NOMO-1 treated with DMSO at 0.1 percent for 48 hours (cell line): ENCODE results near the gene PHPT1.
"Not testable (repeated sequence)": the region's sequence is repeated elsewhere in the genome, so short reads cannot be mapped to it uniquely, and the experiment has no call there.

Source experiments
- DNase-seq: peaks from one replicate; lab custom pipeline; 2025; ENCODE audit not compliant: unreplicated experiment; lab: John Stamatoyannopoulos, UW

Gene PHPT1

GRCh38 chr9:136849038-136849959 lies at the start of gene PHPT1:
Gene PHPT1, plus strand, starts transcription at chr9:136849409. Its CDS starts 22 bp downstream, at chr9:136849431.
- DNase-seq = peak; percentile 100

DNA sequence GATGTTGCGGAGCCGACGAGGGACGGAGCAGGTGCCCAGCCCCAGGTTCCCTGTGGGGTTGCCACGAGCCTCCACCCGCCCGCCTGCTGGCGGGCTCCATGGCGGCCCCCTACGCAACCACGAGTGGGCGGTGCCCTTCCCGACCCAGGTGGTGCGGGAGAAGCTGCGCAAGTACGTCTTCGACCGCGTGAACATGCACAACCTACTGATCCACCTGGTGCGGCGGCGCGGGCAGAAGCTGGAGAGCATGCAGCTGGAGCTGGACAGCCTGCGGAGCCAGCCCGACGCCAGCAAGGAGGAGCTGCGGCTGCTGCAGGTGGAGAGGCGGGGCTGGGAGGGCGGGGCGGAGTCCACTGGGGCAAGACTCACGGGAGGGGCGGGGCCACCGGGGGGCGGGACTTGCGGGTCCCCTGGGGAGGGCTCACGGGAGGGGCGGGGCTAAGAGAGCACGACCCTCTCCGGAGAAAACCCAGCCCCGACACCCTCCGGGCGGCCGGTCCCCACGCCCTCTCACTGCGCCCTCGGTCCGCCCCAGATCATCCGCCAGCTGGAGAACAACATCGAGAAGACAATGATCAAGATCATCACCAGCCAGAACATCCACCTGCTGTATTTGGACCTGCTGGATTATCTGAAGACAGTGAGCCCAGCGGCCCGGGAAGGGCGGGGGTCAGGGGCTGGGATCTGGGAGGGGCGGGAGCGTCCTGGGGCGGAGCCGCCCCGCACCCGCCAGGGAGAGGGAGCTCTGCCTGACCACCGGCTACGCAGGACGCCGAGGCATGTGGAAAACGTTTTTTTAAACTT lies 49.2 kb upstream of the PHPT1 start:
- DNase-seq = peak; percentile 72

DNA sequence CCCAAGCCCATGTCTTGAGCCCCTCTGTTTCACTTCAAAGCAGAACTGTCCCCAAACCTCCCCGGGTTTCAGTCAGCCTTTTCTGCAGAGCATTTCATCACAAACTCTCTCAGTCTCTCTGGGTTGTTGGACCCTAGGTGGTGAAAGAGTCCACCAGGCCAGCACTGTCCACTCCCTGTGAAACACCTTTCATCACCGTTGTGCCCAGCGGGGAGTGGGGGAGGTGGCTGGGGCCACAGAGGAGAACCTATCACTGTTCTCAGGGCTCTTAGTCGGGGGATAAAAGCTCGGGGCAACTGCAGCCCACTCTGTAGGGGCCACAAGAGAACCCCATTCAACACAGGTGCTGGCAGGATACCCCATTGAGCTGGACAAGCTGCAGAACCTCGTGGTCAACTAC lies 46.9 kb upstream of the PHPT1 start:
- no peak for DNase-seq

DNA sequence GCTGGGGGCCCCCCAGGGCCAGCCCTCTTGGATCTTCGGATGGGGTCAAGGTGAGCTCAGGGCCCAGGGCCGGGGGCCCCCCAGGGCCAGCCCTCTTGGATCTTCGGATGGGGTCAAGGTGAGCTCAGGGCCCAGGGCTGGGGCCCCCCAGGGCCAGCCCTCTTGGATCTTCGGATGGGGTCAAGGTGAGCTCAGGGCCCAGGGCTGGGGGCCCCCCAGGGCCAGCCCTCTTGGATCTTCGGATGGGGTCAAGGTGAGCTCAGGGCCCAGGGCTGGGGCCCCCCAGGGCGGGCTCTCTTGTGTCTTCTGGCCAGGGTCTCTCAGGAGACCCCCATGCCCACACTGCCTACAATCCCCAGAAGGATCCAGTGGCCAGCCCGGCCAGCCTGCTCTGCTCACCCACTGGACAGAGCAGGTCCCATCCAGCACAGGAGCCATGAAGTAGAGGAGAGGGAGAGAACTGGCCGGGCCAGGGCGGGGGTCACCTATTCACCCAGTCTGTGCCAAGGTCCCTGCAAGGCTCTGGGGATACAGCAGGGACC lies 46.1 kb upstream of the PHPT1 start:
- DNase-seq = not testable (repeated sequence)

- no peak for DNase-seq
These were observed 45.4 kb upstream of the PHPT1 start for GRCh38 chr9:136803551-136804508.

DNA sequence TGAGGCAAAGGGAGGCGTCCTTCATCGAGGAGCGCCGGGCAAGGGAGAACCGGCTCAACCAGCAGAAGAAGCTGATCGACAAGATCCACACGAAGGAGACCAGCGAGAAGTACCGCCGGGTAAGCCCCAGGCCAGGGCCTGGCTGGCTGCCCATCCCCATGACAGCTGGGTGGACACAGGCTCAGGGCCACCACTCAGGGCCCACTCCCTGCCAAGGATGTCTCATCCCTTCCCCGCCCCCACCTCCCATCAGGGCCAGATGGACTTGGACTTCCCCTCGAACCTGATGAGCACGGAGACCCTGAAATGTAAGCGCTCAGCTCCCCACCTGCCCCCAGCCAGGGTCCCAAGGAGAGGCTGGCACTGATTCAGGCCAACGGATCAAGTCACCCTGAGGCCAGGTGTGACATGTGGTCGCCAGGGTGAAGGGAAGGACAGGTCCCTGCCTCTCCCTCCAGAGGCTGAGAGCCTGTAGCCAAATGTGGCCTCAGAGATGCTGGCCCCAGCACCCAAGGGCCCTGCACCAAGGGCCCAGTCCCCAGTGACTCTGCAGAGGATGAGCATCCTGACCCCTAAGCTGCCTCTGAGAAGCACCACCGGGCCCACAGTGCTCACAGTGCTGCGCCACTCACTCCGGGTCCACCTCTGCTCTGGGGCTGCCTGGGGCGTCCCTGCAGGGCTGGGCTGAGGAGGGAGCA lies 44.6 kb upstream of the PHPT1 start:
- no peak for DNase-seq

DNA sequence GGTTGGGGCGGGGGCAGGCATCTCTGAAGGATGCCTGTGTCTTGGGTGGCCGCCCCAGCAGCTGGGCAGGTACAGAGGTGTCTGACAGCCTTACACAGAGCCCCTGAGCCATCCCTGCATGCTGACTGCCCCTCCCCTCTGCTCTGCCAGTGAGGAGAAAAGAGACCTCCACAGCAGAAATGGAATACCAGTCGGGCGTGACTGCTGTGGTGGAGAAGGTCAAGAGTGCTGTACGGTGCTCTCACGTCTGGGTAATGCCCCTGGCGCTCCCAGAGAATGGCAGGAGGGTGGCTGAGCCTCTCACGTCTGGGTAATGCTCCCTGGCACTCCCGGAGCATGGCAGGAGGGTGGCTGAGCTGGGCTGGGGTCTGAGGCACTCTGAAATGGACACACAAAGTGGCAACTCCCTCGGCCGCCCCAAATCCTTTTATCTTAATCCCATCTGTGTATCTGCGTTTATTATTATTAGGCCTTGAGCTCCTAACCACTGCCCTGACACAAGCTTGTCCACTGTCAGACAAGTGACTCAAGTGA lies 43.9 kb upstream of the PHPT1 start:
- DNase-seq = no peak

DNA sequence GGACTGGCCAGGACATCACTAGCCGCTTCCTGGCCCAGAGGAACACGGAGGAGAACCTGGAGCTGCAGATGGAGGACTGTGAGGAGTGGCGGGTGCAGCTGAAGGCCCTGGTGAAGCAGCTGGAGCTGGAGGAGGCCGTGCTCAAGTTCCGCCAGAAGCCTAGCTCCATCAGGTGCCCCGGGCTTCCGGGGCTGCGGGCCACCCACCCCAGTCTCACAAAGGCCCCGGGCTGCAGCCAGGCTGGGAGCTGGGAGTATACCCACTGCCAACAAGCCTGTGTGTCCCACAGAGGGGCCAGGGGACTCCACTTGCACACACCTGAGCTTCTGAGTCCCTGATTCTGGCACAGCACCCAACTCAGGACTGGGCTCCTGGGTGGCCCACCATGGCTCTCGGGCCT lies 43.1 kb upstream of the PHPT1 start:
- no peak for DNase-seq

- DNase-seq = no peak
These were observed 42.5 kb upstream of the PHPT1 start for GRCh38 chr9:136806631-136807201.

GRCh38 chr9:136807281-136808074 lies 41.7 kb upstream of the PHPT1 start, which contains the start of gene RABL6:
Gene RABL6, plus strand, starts transcription at chr9:136807948. Its CDS starts 249 bp downstream, at chr9:136808197.
- DNase-seq = peak; percentile 89

DNA sequence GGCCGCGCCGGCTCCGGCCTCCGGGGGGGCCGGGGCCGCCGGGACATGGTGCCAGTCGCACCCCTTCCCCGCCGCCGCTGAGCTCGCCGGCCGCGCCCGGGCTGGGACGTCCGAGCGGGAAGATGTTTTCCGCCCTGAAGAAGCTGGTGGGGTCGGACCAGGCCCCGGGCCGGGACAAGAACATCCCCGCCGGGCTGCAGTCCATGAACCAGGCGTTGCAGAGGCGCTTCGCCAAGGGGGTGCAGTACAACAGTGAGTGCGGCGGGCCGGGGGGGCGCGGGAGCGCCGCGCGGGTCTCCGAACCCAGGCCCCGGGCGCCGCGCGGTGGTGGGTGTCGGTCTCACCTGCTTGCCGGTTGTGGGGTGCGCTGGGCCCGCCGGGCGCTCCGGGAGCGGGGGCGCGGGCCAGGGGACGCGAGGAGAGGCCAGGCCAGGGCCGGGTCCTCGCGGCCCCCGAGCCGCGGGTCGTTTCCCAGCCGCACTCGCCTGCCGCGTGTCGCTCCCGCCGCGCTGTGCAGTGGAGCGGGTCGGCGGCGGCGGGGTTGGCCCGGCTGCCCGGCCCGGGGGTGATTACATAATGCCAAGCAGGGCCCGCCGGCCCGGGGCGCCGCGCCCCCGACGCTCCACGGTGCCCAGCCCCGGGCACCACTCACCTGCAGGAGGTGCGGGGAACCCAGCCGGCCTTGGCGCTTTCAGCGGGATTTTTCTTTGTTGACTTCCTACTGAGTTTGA lies 41.0 kb upstream of the PHPT1 start:
- DNase-seq = no peak

DNA sequence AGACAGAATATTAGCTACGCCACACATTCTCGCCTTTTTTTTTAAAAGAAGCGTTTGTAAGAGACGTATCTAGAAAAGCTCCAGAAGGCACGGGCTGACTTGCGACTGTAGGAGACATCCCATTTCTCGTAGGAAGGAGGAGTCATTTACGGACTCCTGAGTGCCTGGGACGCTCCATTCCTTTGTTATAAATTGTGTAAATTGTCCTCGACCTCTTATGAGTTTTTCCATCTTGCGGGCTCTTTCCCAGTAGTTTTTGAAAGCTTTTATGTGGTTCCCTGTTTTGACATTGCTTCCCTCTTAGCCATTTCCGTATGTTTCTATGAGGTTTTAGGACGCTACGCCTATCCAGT lies 40.4 kb upstream of the PHPT1 start:
- DNase-seq = peak; percentile 35

GRCh38 chr9:136814725-136815421 lies 34.3 kb upstream of the PHPT1 start:
- DNase-seq = no peak

DNA sequence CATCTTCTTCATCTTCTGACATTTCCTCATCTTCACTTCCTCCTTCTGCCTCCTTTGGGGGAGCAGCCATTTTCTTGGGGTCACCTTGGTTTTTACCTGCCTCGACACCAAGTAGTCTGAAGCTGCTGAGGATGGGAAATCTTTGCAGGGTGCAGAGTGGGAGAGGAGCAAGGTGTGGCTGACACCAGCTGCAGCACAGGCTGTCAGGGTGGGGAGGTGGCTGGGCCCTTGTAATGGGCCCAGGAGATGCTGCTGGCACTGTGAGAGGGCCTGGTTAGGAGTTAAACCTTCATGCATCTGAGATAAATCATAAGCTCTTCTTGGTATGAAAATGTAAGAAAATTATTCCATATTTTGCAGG lies 33.8 kb upstream of the PHPT1 start:
- no peak for DNase-seq

- DNase-seq = no peak
These were observed 28.0 kb upstream of the PHPT1 start for GRCh38 chr9:136820971-136821825.

GRCh38 chr9:136821826-136822544 lies 27.2 kb upstream of the PHPT1 start:
- DNase-seq = no peak
